ENCODE results near the gene AKAP6.

The AKAP6 gene

GRCh38 chr14:32630701-32631100, 301.6 kb downstream of the AKAP6 start:
- no peak for DNase-seq

- no peak for DNase-seq
Observed at GRCh38 chr14:32633224-32633859, 304.2 kb downstream of the AKAP6 start.

- no peak for DNase-seq
Observed at GRCh38 chr14:32633930-32634329, 304.8 kb downstream of the AKAP6 start.

GRCh38 chr14:32635061-32635719, 306.1 kb downstream of the AKAP6 start:
- DNase-seq = no peak

- DNase-seq = no peak
Observed at GRCh38 chr14:32637582-32637981, 308.5 kb downstream of the AKAP6 start.

- DNase-seq = no peak
Observed at GRCh38 chr14:32639208-32639607, 310.1 kb downstream of the AKAP6 start.

- no peak for DNase-seq
Observed at GRCh38 chr14:32645551-32645950, 316.5 kb downstream of the AKAP6 start.

- no peak for DNase-seq
Observed at GRCh38 chr14:32648434-32648833, 319.3 kb downstream of the AKAP6 start.

- DNase-seq = no peak
Observed at GRCh38 chr14:32650030-32650429, 320.9 kb downstream of the AKAP6 start.

- DNase-seq = no peak
Observed at GRCh38 chr14:32650665-32651064, 321.6 kb downstream of the AKAP6 start.

GRCh38 chr14:32654106-32654505, 325.0 kb downstream of the AKAP6 start:
- no peak for DNase-seq

GRCh38 chr14:32656601-32657000, 327.5 kb downstream of the AKAP6 start:
- DNase-seq = no peak

GRCh38 chr14:32657081-32657480, 328.0 kb downstream of the AKAP6 start:
- DNase-seq = no peak

GRCh38 chr14:32661216-32661615, 332.1 kb downstream of the AKAP6 start:
- DNase-seq = no peak

- no peak for DNase-seq
Observed at GRCh38 chr14:32662211-32662610, 333.1 kb downstream of the AKAP6 start.

- DNase-seq = no peak
Observed at GRCh38 chr14:32666308-32666707, 337.2 kb downstream of the AKAP6 start.

GRCh38 chr14:32667287-32667686, 338.2 kb downstream of the AKAP6 start:
- DNase-seq = no peak

- no peak for DNase-seq
Observed at GRCh38 chr14:32667791-32668190, 338.7 kb downstream of the AKAP6 start.

- no peak for DNase-seq
Observed at GRCh38 chr14:32669391-32669790, 340.3 kb downstream of the AKAP6 start.

GRCh38 chr14:32675433-32675832, 346.3 kb downstream of the AKAP6 start:
- no peak for DNase-seq

- no peak for DNase-seq
Observed at GRCh38 chr14:32677129-32677780, 348.2 kb downstream of the AKAP6 start.

GRCh38 chr14:32678088-32678487, 349.0 kb downstream of the AKAP6 start:
- DNase-seq = no peak

GRCh38 chr14:32679927-32680612, 351.0 kb downstream of the AKAP6 start:
- DNase-seq = no peak

- no peak for DNase-seq
Observed at GRCh38 chr14:32681598-32681997, 352.5 kb downstream of the AKAP6 start.
